GM21786 (cell line): ENCODE measurements around the gene IGFBP3.
"Not testable (repeated sequence)": the region's sequence is repeated elsewhere in the genome, so short reads cannot be mapped to it uniquely, and the experiment has no call there.

Experiments used
- ATAC-seq: cut with Tn5 transposase; IDR thresholded peaks from one replicate; pipeline ENCODE4 v1.9.1; 2021; ENCODE audit not compliant: unreplicated experiment

IGFBP3 gene, protein sequence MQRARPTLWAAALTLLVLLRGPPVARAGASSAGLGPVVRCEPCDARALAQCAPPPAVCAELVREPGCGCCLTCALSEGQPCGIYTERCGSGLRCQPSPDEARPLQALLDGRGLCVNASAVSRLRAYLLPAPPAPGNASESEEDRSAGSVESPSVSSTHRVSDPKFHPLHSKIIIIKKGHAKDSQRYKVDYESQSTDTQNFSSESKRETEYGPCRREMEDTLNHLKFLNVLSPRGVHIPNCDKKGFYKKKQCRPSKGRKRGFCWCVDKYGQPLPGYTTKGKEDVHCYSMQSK

GRCh38 chr7:45920502-45921380 is at the start of gene IGFBP3:
TSS of gene IGFBP3 (minus strand) at chr7:45921272. CDS start at chr7:45921140, 132 bp downstream.
- no peak for ATAC-seq

GRCh38 chr7:45970454-45970853 is 49.4 kb upstream of the IGFBP3 start:
- no peak for ATAC-seq

DNA sequence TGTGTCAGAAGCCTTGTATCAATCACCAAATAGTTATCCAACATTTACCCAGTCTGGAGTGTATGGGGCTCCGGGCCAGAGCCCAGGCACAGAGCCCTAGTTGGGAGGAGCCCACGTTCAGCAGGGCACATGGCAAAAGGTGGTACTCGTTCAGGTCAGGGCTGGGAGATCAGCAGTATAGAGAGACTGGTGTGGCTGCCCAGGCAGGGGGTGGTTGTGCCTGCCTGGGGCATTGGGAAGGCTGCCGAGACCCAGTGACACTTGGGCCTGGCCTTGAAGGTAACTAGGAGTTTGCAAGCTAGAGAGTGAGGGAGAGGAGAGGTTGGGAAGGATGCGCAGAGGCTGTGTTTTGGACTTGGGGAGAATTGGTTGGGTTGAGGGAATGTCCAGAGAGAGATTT is 48.9 kb upstream of the IGFBP3 start:
- no peak for ATAC-seq

- ATAC-seq = no peak
Observed at GRCh38 chr7:45968856-45969541, 47.9 kb upstream of the IGFBP3 start.

DNA sequence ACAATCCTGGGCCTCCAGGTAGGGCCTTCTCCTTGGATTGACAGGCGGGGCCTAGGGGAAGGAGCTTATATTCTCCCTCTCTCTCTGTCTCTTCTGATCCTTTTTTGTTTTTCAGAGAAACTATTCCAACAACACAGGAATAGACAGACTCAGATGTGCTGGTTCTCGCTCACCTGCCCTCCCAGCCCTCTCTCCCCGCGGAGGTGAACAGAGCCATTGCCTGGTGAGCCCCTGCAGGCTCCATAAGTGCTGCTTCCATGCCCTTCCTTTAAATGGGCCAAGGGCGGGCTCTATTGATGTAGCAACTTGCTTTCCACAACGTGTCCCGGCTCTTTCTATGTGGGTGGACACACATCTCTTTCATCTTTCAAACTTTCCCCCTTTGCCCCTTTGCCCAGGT is 47.2 kb upstream of the IGFBP3 start:
- ATAC-seq = no peak

GRCh38 chr7:45967591-45968157 is 46.6 kb upstream of the IGFBP3 start:
- ATAC-seq = no peak

DNA sequence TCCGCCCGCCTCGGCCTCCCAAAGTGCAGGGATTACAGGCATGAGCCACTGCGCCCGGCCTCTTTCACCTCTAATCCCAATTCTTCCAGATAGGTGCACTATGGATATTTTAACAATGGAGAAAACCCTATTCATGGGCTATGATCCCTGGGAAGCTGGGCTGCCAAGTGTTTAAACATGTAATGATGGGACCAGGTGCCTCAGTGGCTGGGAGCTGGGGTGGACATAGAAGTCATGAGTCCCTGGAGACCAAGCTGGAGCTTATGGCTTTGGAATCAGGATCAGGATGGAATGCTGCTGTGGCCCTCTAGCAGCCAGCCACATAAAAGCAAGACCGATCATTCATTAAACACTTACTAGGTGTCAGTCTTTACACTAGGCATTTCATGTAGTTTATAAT is 41.8 kb upstream of the IGFBP3 start:
- no peak for ATAC-seq

- ATAC-seq = no peak
Observed at GRCh38 chr7:45957721-45958120, 36.6 kb upstream of the IGFBP3 start.

DNA sequence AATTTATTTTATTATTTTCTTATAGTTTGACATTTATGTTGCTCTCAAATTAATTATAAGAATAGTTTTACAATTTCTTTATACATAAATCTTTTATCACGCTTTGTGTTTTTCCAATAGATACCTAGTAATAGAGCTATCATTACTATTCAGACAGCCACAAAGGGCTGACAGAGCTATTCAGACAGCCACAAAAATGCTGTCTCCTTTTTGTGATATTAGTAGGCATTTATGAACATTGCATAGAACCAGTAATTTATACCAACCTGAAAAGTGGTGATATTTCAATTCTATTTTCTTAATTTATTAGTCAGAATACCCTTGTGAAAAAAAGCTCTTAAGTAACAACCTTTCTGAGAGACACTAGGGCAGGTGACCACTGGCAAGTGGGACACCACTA is 34.2 kb upstream of the IGFBP3 start:
- ATAC-seq = no peak

DNA sequence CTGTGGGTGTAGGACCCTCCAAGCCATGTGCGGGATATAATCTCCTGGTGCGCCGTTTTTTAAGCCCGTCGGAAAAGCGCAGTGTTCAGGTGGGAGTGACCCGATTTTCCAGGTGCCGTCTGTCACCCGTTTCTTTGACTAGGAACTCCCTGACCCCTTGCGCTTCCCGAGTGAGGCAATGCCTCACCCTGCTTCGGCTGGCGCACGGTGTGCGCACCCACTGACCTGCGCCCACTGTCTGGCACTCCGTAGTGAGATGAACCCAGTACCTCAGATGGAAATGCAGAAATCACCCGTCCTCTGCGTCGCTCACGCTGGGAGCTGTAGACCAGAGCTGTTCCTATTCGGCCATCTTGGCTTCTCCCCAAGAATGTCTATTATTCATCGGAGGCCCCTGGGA is 32.0 kb upstream of the IGFBP3 start:
- ATAC-seq = not testable (repeated sequence)

DNA sequence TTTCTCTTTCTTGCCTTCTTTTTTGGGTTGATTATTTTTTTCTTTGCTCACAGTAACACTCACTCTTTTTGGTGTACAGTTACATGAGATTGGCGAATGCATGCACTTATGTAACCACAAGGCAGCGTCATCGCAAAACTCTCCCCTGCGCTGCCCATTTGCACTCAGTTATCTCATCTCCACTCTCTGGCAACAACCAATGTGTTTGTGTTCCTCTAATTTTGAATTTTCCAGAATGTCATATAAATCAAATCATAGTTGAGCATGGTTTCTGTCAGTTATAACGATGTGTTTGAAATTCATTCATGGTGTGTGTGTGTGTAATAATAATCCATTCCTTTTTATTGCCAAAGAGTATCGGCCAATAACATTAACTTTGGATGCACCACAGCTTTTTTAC is 23.0 kb upstream of the IGFBP3 start:
- no peak for ATAC-seq

DNA sequence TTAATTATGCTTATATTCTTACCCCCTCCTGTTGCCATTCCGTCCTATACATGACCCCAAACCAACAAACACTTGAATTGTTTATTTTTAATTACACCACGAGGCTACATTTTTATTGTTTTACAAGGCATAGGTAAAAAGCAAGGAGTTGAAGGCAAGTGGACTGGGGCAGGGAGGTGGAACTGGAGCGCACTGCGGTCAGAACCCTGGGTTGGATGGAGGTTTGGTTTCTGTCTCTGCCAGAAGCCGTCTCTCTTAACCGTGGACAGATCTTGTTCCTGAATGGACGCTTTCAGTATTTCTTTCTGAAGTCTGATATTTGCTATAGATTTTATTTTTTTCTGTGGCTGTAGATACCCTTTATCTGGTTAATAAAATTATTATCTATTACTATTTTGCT is 19.9 kb upstream of the IGFBP3 start:
- ATAC-seq = no peak

DNA sequence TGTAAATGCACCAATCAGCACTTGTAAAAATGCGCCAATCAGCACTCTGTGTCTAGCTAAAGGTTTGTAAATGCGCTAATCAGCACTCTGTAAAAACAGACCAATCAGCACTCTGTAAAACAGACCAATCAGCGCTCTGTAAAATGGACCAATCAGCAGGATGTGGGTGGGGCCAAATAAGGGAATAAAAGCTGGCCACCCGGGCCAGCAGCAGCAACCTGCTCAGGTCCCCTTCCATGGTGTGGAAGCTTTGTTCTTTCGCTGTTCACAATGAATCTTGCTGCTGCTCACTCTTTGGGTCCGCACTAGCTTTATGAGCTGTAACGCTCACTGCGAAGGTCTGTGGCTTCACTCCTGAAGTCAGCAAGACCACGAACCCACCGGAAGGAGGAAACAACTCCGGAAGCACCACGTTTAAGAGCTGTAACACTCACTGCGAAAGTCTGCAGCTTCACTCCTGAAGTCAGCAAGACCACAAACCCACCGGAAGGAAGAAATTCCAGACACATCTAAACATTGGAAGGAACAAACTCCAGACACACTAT is 19.2 kb upstream of the IGFBP3 start:
- not testable (repeated sequence) for ATAC-seq

- no peak for ATAC-seq
Observed at GRCh38 chr7:45939574-45939973, 18.5 kb upstream of the IGFBP3 start.

GRCh38 chr7:45938626-45939302 is 17.7 kb upstream of the IGFBP3 start:
- ATAC-seq = no peak

- no peak for ATAC-seq
Observed at GRCh38 chr7:45937862-45938261, 16.8 kb upstream of the IGFBP3 start.

DNA sequence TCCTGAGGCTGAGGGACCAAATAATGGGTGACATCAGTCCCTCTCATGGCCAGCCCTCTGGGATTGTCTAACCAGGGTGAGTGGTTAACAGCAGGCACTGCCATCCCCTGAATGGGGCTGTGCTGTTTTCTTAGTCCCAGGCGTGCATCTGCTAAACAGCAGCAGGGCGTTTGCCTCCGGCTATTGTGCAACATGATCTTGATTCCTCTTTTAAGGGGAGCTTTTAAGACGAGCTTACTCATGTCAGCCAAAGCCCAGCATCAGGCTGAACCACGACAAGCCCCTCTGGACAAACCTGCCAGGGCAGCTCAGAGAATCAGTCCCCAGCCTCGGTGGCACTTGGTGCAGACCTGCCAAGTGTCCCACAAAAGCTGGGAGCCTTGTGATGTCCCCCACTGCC is 16.2 kb upstream of the IGFBP3 start:
- no peak for ATAC-seq

DNA sequence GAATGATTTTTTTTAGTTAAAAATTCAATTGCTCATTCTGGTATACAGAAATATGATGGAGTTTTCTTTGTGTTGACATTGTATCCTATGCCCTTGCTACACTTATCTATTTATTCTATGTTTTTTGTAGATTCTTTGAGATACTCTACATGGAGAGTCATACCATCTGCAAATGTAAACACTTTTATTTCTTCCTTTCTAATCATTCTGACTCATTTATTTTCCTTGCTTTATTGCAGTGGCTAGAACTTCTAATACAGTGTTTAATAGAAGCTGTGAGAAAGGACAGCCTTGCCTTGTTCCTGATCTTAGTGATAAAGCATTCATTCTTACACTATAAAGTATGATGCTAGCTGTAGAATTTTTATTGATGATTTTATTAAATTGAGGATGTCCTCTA is 9.9 kb upstream of the IGFBP3 start:
- no peak for ATAC-seq

DNA sequence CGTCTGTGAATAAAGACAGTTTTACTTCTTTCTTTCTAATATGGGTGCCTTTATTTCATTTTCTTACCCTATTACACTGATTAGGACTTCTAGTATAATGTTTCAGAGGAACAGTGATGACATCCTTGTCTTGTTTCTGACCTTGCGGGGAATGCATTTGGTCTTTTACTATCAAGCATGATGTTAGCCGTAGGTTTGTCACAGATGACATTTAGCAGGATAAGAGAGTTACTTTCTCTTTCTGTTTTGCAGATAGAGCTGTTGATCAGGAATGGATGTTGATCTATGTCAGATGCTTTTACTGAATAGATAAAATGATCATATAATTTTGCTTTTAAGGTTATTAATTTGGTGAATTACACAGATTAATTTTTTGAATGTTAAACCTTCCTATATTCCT is 6.6 kb upstream of the IGFBP3 start:
- ATAC-seq = no peak

GRCh38 chr7:45924283-45924682 is 3.2 kb upstream of the IGFBP3 start:
- ATAC-seq = no peak

GRCh38 chr7:45923818-45924217 is 2.7 kb upstream of the IGFBP3 start:
- ATAC-seq = no peak
